NT2/D1 (cell line): ENCODE measurements around the gene SYCP2L.

Experiments
- SUZ12 ChIP-seq: IDR thresholded peaks from 2 replicates; pipeline ENCODE4 v1.6.1; 2011; ENCODE audit not compliant: insufficient read length, insufficient read depth; ENCODE audit errors: extremely low read depth
- YY1 ChIP-seq: IDR thresholded peaks from 2 replicates; pipeline ENCODE4 v1.6.1; 2011; ENCODE audit not compliant: insufficient read length, insufficient read depth

DNA sequence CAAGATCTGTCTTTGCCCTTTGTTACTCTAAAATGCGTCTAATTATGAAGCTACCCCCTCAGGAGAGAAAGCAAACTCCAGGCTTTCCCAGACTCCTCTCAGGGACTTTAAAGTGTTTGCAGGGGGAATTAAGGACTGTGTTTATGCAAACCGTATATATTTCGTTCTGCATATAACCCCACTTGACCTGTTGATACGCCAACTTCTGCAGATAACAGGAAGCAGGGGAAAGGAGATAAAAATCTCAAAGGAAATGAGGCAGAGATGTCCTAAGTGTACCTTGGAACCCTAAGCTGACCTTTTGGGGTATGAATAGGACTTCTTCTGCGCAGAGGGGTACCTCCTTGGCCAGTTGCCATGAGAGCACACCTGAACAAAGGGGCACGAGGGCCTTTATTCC is 8.1 kb downstream of the SYCP2L start:
- no peak for TF ChIP-seq SUZ12
- TF ChIP-seq YY1 = no peak
